NCI-H510A (cell line): ENCODE results near the gene DRAP1.

Experiments
- DNase-seq: peaks from one replicate; lab custom pipeline; 2025; lab: John Stamatoyannopoulos, UW

DRAP1 gene

GRCh38 chr11:65961267-65962140 is 42.3 kb downstream of the DRAP1 start, which contains the start of gene SART1:
Gene SART1, plus strand, starts transcription at chr11:65961734. Its CDS starts 47 bp downstream, at chr11:65961781.
- peak; percentile 96 for DNase-seq

- DNase-seq, result no peak
These were observed 42.9 kb downstream of the DRAP1 start for GRCh38 chr11:65962141-65962564.

- no peak for DNase-seq
These were observed 45.7 kb downstream of the DRAP1 start for GRCh38 chr11:65964906-65965305.

GRCh38 chr11:65965986-65966762 is 46.9 kb downstream of the DRAP1 start:
- no peak for DNase-seq

- DNase-seq, result no peak
These were observed 48.2 kb downstream of the DRAP1 start for GRCh38 chr11:65967329-65967934.

- DNase-seq, result no peak
These were observed 49.6 kb downstream of the DRAP1 start for GRCh38 chr11:65968600-65969482.
